Panc1 (cell line): Measurements from ENCODE around the gene SETX.

Experiments used
- POLR2AphosphoS5 ChIP-seq: IDR thresholded peaks from 2 replicates; pipeline ENCODE4 v1.6.1; 2012; ENCODE audit warnings: mild to moderate bottlenecking, low read depth, low read length, moderate library complexity
- SIN3A ChIP-seq: IDR thresholded peaks from 2 replicates; pipeline ENCODE4 v1.6.1; 2012; ENCODE audit warnings: low read depth, mild to moderate bottlenecking, low read length, moderate library complexity, borderline replicate concordance; ENCODE audit not compliant: insufficient read depth
- TF ChIP-seq, protein P1 (sequence below): fragments of 450-650 bp; IDR thresholded peaks from 2 replicates; pipeline ENCODE4 v1.5.1; 2017; ENCODE audit warnings: mild to moderate bottlenecking
- TF ChIP-seq, protein P2 (sequence below), 2 experiments: IDR thresholded peaks; 2 replicates each; pipeline ENCODE4 v1.6.1; 2011 to 2012; ENCODE audit warnings: low read depth in 2 of 2, control low read depth in 1 of 2, low read length in 1 of 2, mild to moderate bottlenecking in 1 of 2, moderate library complexity in 1 of 2; ENCODE audit not compliant: insufficient read depth in 1 of 2

DNA sequence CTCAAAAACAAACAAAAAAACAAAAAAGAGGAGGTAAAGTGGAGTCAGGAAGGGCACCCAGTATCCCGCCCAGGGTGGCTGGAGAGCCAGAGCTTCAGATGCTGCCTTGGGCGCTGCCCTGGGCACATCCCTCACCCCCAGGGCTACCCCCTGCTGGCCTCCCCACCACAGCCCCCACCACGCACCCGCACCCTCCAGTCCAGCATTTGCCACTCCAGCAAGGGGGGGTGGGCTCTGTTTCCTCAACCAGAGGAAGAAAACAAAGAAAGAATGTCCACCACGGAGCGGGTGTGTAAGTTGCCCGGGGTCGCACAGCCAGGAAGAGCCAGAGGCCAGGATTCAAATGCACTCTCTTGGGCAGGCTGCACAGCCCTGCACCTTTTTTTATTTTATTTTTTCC is 106.8 kb downstream of the SETX start:
- TF ChIP-seq, protein P1, sequence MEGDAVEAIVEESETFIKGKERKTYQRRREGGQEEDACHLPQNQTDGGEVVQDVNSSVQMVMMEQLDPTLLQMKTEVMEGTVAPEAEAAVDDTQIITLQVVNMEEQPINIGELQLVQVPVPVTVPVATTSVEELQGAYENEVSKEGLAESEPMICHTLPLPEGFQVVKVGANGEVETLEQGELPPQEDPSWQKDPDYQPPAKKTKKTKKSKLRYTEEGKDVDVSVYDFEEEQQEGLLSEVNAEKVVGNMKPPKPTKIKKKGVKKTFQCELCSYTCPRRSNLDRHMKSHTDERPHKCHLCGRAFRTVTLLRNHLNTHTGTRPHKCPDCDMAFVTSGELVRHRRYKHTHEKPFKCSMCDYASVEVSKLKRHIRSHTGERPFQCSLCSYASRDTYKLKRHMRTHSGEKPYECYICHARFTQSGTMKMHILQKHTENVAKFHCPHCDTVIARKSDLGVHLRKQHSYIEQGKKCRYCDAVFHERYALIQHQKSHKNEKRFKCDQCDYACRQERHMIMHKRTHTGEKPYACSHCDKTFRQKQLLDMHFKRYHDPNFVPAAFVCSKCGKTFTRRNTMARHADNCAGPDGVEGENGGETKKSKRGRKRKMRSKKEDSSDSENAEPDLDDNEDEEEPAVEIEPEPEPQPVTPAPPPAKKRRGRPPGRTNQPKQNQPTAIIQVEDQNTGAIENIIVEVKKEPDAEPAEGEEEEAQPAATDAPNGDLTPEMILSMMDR, result no peak
- TF ChIP-seq POLR2AphosphoS5, result no peak
- TF ChIP-seq, protein P2, sequence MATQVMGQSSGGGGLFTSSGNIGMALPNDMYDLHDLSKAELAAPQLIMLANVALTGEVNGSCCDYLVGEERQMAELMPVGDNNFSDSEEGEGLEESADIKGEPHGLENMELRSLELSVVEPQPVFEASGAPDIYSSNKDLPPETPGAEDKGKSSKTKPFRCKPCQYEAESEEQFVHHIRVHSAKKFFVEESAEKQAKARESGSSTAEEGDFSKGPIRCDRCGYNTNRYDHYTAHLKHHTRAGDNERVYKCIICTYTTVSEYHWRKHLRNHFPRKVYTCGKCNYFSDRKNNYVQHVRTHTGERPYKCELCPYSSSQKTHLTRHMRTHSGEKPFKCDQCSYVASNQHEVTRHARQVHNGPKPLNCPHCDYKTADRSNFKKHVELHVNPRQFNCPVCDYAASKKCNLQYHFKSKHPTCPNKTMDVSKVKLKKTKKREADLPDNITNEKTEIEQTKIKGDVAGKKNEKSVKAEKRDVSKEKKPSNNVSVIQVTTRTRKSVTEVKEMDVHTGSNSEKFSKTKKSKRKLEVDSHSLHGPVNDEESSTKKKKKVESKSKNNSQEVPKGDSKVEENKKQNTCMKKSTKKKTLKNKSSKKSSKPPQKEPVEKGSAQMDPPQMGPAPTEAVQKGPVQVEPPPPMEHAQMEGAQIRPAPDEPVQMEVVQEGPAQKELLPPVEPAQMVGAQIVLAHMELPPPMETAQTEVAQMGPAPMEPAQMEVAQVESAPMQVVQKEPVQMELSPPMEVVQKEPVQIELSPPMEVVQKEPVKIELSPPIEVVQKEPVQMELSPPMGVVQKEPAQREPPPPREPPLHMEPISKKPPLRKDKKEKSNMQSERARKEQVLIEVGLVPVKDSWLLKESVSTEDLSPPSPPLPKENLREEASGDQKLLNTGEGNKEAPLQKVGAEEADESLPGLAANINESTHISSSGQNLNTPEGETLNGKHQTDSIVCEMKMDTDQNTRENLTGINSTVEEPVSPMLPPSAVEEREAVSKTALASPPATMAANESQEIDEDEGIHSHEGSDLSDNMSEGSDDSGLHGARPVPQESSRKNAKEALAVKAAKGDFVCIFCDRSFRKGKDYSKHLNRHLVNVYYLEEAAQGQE (IDR thresholded peaks at IDR 0.05; ENCODE audit: insufficient read depth in 1 of 2, low read depth in 2 of 2, low read length in 1 of 2), result no peak
- TF ChIP-seq SIN3A, result no peak
